ENCODE data around the gene GSN. TPM values are rescaled to one million over a fixed set of nuclear protein-coding genes. Genes with fewer than 3 reads are reported as not detected.

Gene GSN
- total and polyA plus RNA-seq, 10 of the 15 experiments (the other 5 are each of a cell fraction or from before 2014, with no cell fraction given) = 0.66 to 9.2 (median 6.2) TPM

DNA sequence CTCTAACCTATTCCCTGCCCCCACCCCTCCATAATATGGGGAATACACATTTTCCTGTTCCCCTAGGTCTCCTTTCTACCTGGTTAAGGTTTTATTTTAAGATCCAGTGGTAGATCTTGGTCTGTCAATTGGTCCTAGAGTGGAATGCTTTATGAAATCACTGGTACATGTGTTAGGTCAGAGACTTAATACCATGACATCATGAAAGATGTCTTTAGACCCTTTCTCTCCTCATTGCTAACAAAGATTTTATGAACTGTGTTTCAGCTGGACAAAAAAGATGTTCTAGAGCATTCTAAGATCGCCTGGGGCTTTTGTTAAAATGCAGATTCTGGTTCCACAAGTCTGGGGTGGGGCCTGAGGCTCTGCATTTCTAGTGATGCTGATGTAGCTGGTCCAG is 9.1 kb downstream of the GSN start:
- ChIA-PET SMC1A (ENCODE audit: uncharacterized antibody, unreplicated experiment) (interaction anchor here (2.6 kb wide), 1 partner anchor 63 kb away, joined by 16 read pairs; no protein-coding TSS in a partner anchor), CTCF (interaction anchor here (1.1 to 2.7 kb wide), 7 partner anchors 8 to 408 kb away, joined by 3 to 41 read pairs (median 10); partner anchors contain the start of gene GSN), POLR2A (no interaction called here), RAD21 (ENCODE audit: unreplicated experiment) (interaction anchor here (2.3 kb wide), 1 partner anchor 64 kb away, joined by 10 read pairs; no protein-coding TSS in a partner anchor)
- Histone ChIP-seq H4K20me1 (ENCODE audit: control insufficient read depth, insufficient read depth) (no peaks in the 10 kb centered on the region), H3K27ac (ENCODE audit: control insufficient read depth, insufficient read depth) (no peak overlapping the region), H3K9ac (ENCODE audit: control insufficient read depth, insufficient read depth, low read length) (no peak overlapping the region), H3K27me3 (replicated peaks in 1 of 2; ENCODE audit: control insufficient read depth in 2 of 2, insufficient read depth in 2 of 2, low read length in 1 of 2) (no peaks in the 10 kb centered on the region), H3K4me1 (ENCODE audit: control insufficient read depth, insufficient read depth, low read length) (0 out of 2 replicates have a peak, but pooled peaks cover 4% of the 10 kb centered on the region), H3K79me2 (ENCODE audit: control insufficient read depth, insufficient read depth, low read length) (no peaks in the 10 kb centered on the region), H3K36me3 (ENCODE audit: control insufficient read depth in 2 of 2, insufficient read depth in 2 of 2, low read length in 1 of 2) (no peaks in the 10 kb centered on the region), H3K4me2 (ENCODE audit: control insufficient read depth, insufficient read depth) (no peak overlapping the region), H3K4me3 (no peak overlapping the region), H2AFZ (ENCODE audit: control insufficient read depth, low read depth, low read length) (no peak overlapping the region), H3K9me3 (replicated peaks; ENCODE audit: control insufficient read depth, insufficient read depth, low read length) (no peaks in the 10 kb centered on the region)
- no TSS peak for BruUV-seq (replicated peaks)
- DNase-seq (ENCODE audit: low read depth, low spot score) (no peak), ATAC-seq (no peak), FAIRE-seq (no peak)
- intact Hi-C loops (cut with micrococcal nuclease; ENCODE audit: unreplicated experiment) = no loop called here
- WGBS (ENCODE audit: insufficient coverage, insufficient replicate concordance, low lambda C conversion rate, missing lambda C conversion rate) = 0% methylated on average over 1 of the region's 1 CpG
- in situ Hi-C loops (cut with MboI) = no loop called here
- no peak for TF ChIP-seq SPI1 (IDR thresholded peaks at IDR 0.05; ENCODE audit: borderline replicate concordance, insufficient read depth, low read depth, low read length)
- no peak for TF ChIP-seq ZNF274 (IDR thresholded peaks at IDR 0.05; ENCODE audit: insufficient read depth, insufficient read length)
- no peak for TF ChIP-seq STAT1 (conservative IDR thresholded peaks at IDR 0.05)
- no peak for TF ChIP-seq LARP7 (IDR thresholded peaks at IDR 0.05)
- TF ChIP-seq ZZZ3 (IDR thresholded peaks at IDR 0.05; ENCODE audit: control insufficient read depth, insufficient read length, low read depth) = no peak
- TF ChIP-seq, protein P1, sequence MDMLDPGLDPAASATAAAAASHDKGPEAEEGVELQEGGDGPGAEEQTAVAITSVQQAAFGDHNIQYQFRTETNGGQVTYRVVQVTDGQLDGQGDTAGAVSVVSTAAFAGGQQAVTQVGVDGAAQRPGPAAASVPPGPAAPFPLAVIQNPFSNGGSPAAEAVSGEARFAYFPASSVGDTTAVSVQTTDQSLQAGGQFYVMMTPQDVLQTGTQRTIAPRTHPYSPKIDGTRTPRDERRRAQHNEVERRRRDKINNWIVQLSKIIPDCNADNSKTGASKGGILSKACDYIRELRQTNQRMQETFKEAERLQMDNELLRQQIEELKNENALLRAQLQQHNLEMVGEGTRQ (IDR thresholded peaks at IDR 0.05; ENCODE audit: borderline replicate concordance, low read depth, low read length) = no peak
- no peak for TF ChIP-seq EP300 (IDR thresholded peaks at IDR 0.05; ENCODE audit: borderline replicate concordance in 1 of 2, control insufficient read depth in 1 of 2, low read depth in 2 of 2, low read length in 2 of 2)
- TF ChIP-seq KLF5 (IDR thresholded peaks at IDR 0.05; ENCODE audit: partially characterized antibody) = no peak
- no peak for TF ChIP-seq RBBP5 (conservative IDR thresholded peaks at IDR 0.05)
- no peak for TF ChIP-seq MTA3 (IDR thresholded peaks at IDR 0.05; ENCODE audit: borderline replicate concordance, low read length)
- no peak for TF ChIP-seq CHD2 (IDR thresholded peaks at IDR 0.05; ENCODE audit: borderline replicate concordance, low read depth, low read length)
- TF ChIP-seq, protein P2, sequence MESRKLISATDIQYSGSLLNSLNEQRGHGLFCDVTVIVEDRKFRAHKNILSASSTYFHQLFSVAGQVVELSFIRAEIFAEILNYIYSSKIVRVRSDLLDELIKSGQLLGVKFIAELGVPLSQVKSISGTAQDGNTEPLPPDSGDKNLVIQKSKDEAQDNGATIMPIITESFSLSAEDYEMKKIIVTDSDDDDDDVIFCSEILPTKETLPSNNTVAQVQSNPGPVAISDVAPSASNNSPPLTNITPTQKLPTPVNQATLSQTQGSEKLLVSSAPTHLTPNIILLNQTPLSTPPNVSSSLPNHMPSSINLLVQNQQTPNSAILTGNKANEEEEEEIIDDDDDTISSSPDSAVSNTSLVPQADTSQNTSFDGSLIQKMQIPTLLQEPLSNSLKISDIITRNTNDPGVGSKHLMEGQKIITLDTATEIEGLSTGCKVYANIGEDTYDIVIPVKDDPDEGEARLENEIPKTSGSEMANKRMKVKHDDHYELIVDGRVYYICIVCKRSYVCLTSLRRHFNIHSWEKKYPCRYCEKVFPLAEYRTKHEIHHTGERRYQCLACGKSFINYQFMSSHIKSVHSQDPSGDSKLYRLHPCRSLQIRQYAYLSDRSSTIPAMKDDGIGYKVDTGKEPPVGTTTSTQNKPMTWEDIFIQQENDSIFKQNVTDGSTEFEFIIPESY (IDR thresholded peaks at IDR 0.05) = no peak
- TF ChIP-seq BCL11A (IDR thresholded peaks at IDR 0.05; ENCODE audit: low read depth, low read length) = no peak
- TF ChIP-seq, protein P3, sequence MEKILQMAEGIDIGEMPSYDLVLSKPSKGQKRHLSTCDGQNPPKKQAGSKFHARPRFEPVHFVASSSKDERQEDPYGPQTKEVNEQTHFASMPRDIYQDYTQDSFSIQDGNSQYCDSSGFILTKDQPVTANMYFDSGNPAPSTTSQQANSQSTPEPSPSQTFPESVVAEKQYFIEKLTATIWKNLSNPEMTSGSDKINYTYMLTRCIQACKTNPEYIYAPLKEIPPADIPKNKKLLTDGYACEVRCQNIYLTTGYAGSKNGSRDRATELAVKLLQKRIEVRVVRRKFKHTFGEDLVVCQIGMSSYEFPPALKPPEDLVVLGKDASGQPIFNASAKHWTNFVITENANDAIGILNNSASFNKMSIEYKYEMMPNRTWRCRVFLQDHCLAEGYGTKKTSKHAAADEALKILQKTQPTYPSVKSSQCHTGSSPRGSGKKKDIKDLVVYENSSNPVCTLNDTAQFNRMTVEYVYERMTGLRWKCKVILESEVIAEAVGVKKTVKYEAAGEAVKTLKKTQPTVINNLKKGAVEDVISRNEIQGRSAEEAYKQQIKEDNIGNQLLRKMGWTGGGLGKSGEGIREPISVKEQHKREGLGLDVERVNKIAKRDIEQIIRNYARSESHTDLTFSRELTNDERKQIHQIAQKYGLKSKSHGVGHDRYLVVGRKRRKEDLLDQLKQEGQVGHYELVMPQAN (conservative IDR thresholded peaks at IDR 0.05) = no peak
- TF ChIP-seq TCF3 (IDR thresholded peaks at IDR 0.05; ENCODE audit: borderline replicate concordance, insufficient read depth, low read depth, low read length) = no peak
